Measurements from ENCODE around the gene FOXJ1. TPM values are rescaled to one million over a fixed set of nuclear protein-coding genes. Genes with fewer than 3 reads are reported as not detected.

Gene FOXJ1
- total and polyA plus RNA-seq, 2 of the 13 experiments (the other 11 are each of a cell fraction or from before 2014, with no cell fraction given): 0.98 to 1.6 TPM

DNA sequence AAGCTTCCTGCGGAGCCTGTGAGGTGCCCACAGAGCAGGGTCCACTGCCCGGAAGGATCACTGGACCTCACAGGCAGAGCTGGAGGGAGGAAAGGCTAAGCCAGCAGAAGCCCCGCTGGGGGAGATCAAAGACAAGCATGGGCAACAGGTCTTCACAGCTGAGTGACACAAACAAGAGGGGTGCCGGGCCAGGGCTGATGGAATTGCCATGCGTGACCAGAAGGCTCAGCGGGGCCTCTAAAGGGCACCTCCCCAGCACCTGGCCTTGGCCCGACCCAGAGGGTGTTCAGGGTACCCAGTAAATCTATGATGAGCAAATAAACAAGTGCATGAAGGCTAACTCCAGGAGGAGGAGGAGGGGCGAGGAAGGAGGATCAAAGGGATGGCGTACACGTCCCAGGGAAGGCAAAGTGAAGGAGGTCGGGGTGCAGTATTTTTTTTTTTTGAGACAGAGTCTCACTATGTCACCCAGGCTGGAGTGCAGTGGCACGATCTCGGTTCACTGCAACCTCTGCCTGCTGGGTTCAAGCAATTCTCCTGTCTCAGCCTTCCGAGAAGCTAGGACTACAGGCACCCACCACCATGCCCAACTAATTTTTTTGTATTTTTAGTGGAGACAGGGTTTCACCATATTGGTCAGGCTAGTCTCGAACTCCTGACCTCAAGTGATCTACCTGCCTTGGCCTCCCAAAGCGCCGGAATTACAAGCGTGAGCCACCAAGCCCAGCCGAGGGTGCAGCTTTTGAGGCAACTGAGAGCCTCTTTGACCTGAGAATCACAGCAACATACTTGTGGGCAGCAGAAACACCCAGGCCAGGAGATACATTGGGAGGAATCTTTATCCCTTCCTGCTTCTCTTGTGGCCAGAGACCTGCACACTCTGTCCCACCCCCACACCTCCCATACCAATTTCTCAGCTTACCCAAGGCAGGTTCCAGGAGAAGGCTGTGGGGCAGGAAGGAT, 21.4 kb downstream of the FOXJ1 start (continued):
- TF ChIP-seq MBD4 (IDR thresholded peaks at IDR 0.05; ENCODE audit: borderline replicate concordance, low read length) (no peak), THRA (CRISPR knock-in tag; IDR thresholded peaks at IDR 0.05; ENCODE audit: borderline replicate concordance) (peak; percentile 79; the same call in 1 of the 2 replicates), ZNF576 (CRISPR knock-in tag; IDR thresholded peaks at IDR 0.05) (no peak), ZNF329 (CRISPR knock-in tag; IDR thresholded peaks at IDR 0.05; ENCODE audit: low read depth) (no peak), KDM2A (CRISPR knock-in tag; IDR thresholded peaks at IDR 0.05; ENCODE audit: borderline replicate concordance, low read depth) (peak; percentile 50), ZNF503 (CRISPR knock-in tag; IDR thresholded peaks at IDR 0.05) (peak; percentile 79; the same call in 1 of the 2 replicates), HOXA9 (CRISPR knock-in tag; IDR thresholded peaks at IDR 0.05; ENCODE audit: borderline replicate concordance) (no peak), KLF16 (CRISPR knock-in tag; IDR thresholded peaks at IDR 0.05) (0 out of 4 replicates have a peak, but pooled peaks of 1 of the 2 experiments have one; percentile 43), ZNF264 (CRISPR knock-in tag; IDR thresholded peaks at IDR 0.05) (no peak)
- TF ChIP-seq, protein P1, sequence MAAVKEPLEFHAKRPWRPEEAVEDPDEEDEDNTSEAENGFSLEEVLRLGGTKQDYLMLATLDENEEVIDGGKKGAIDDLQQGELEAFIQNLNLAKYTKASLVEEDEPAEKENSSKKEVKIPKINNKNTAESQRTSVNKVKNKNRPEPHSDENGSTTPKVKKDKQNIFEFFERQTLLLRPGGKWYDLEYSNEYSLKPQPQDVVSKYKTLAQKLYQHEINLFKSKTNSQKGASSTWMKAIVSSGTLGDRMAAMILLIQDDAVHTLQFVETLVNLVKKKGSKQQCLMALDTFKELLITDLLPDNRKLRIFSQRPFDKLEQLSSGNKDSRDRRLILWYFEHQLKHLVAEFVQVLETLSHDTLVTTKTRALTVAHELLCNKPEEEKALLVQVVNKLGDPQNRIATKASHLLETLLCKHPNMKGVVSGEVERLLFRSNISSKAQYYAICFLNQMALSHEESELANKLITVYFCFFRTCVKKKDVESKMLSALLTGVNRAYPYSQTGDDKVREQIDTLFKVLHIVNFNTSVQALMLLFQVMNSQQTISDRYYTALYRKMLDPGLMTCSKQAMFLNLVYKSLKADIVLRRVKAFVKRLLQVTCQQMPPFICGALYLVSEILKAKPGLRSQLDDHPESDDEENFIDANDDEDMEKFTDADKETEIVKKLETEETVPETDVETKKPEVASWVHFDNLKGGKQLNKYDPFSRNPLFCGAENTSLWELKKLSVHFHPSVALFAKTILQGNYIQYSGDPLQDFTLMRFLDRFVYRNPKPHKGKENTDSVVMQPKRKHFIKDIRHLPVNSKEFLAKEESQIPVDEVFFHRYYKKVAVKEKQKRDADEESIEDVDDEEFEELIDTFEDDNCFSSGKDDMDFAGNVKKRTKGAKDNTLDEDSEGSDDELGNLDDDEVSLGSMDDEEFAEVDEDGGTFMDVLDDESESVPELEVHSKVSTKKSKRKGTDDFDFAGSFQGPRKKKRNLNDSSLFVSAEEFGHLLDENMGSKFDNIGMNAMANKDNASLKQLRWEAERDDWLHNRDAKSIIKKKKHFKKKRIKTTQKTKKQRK (IDR thresholded peaks at IDR 0.05; ENCODE audit: low read length): no peak
- TF ChIP-seq, protein P2, sequence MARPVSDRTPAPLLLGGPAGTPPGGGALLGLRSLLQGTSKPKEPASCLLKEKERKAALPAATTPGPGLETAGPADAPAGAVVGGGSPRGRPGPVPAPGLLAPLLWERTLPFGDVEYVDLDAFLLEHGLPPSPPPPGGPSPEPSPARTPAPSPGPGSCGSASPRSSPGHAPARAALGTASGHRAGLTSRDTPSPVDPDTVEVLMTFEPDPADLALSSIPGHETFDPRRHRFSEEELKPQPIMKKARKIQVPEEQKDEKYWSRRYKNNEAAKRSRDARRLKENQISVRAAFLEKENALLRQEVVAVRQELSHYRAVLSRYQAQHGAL (CRISPR knock-in tag; IDR thresholded peaks at IDR 0.05; ENCODE audit: not compliant biosample characterization): no peak
- TF ChIP-seq, protein P3, sequence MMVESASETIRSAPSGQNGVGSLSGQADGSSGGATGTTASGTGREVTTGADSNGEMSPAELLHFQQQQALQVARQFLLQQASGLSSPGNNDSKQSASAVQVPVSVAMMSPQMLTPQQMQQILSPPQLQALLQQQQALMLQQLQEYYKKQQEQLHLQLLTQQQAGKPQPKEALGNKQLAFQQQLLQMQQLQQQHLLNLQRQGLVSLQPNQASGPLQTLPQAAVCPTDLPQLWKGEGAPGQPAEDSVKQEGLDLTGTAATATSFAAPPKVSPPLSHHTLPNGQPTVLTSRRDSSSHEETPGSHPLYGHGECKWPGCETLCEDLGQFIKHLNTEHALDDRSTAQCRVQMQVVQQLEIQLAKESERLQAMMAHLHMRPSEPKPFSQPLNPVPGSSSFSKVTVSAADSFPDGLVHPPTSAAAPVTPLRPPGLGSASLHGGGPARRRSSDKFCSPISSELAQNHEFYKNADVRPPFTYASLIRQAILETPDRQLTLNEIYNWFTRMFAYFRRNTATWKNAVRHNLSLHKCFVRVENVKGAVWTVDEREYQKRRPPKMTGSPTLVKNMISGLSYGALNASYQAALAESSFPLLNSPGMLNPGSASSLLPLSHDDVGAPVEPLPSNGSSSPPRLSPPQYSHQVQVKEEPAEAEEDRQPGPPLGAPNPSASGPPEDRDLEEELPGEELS (CRISPR knock-in tag; IDR thresholded peaks at IDR 0.05): peak; percentile 79
- TF ChIP-seq, protein P4, sequence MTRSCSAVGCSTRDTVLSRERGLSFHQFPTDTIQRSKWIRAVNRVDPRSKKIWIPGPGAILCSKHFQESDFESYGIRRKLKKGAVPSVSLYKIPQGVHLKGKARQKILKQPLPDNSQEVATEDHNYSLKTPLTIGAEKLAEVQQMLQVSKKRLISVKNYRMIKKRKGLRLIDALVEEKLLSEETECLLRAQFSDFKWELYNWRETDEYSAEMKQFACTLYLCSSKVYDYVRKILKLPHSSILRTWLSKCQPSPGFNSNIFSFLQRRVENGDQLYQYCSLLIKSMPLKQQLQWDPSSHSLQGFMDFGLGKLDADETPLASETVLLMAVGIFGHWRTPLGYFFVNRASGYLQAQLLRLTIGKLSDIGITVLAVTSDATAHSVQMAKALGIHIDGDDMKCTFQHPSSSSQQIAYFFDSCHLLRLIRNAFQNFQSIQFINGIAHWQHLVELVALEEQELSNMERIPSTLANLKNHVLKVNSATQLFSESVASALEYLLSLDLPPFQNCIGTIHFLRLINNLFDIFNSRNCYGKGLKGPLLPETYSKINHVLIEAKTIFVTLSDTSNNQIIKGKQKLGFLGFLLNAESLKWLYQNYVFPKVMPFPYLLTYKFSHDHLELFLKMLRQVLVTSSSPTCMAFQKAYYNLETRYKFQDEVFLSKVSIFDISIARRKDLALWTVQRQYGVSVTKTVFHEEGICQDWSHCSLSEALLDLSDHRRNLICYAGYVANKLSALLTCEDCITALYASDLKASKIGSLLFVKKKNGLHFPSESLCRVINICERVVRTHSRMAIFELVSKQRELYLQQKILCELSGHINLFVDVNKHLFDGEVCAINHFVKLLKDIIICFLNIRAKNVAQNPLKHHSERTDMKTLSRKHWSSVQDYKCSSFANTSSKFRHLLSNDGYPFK (CRISPR knock-in tag; IDR thresholded peaks at IDR 0.05; ENCODE audit: borderline replicate concordance): no peak
